Measurements from ENCODE around the gene HLF.

The HLF gene

GRCh38 chr17:55366020-55366481 is 101.3 kb downstream of the HLF start:
- peak; percentile 13 to 46 for DNase-seq

GRCh38 chr17:55368706-55369105 is 103.9 kb downstream of the HLF start:
- DNase-seq: no peak
